GM12878 (cell line): ENCODE data around the gene KCNQ1OT1.

ENCODE experiments used
- ATF3 ChIP-seq: IDR thresholded peaks from 2 replicates; pipeline ENCODE4 v1.6.1; 2011; ENCODE audit warnings: low read depth, mild to moderate bottlenecking, low read length, moderate library complexity, borderline replicate concordance; ENCODE audit errors: extremely low read depth
- BCL3 ChIP-seq: IDR thresholded peaks from 2 replicates; pipeline ENCODE4 v1.6.1; 2011; ENCODE audit warnings: borderline replicate concordance, low read depth, mild to moderate bottlenecking, moderate library complexity, low read length; ENCODE audit not compliant: insufficient read depth, poor library complexity, severe bottlenecking
- CREB1 ChIP-seq: IDR thresholded peaks from 2 replicates; pipeline ENCODE4 v1.6.1; 2012; ENCODE audit warnings: low read depth, mild to moderate bottlenecking, inconsistent platforms
- CTCF ChIP-seq, 3 experiments: IDR thresholded peaks in 2 of 3; conservative IDR thresholded peaks in 1 of 3; 2 replicates each; pipeline ENCODE4 v1.5.1; 2011; ENCODE audit warnings: low read depth in 3 of 3, low read length in 3 of 3, mild to moderate bottlenecking in 3 of 3, control low read depth in 2 of 3, moderate library complexity in 2 of 3, inconsistent platforms in 1 of 3, mixed read lengths in 1 of 3; ENCODE audit not compliant: control insufficient read depth in 2 of 3, insufficient read depth in 1 of 3; ENCODE audit errors: extremely low read depth in 1 of 3
- EP300 ChIP-seq, 2 experiments: fragments of 150-350 bp in 1 of 2; IDR thresholded peaks; 2 replicates each; pipeline ENCODE4 v1.6.1; 2011 to 2012; ENCODE audit warnings: low read depth in 2 of 2, low read length in 2 of 2, borderline replicate concordance in 1 of 2, improper control_type of control experiment in 1 of 2, inconsistent platforms in 1 of 2; ENCODE audit not compliant: control insufficient read depth in 1 of 2
- EZH2 ChIP-seq: IDR thresholded peaks from 2 replicates; pipeline ENCODE4 v1.6.1; 2012; ENCODE audit warnings: low read depth, mild to moderate bottlenecking, control low read depth, inconsistent platforms, low read length, borderline replicate concordance; ENCODE audit not compliant: control insufficient read depth
- FOS ChIP-seq: IDR thresholded peaks from 3 replicates; pipeline ENCODE4 v1.6.1; 2011; ENCODE audit warnings: borderline replicate concordance; ENCODE audit not compliant: insufficient read length; ENCODE audit errors: extremely low read depth
- POLR2A ChIP-seq: IDR thresholded peaks from 2 replicates; pipeline ENCODE4 v1.6.1; 2011; ENCODE audit warnings: low read depth, mild to moderate bottlenecking, low read length
- POLR2AphosphoS5 ChIP-seq: IDR thresholded peaks from 2 replicates; pipeline ENCODE4 v1.6.1; 2011; ENCODE audit warnings: mild to moderate bottlenecking, low read length, inconsistent platforms
- SMC3 ChIP-seq: IDR thresholded peaks from 2 replicates; pipeline ENCODE4 v1.6.1; 2011; ENCODE audit warnings: low read length, improper control_type of control experiment, borderline replicate concordance

- TF ChIP-seq POLR2AphosphoS5, result no peak
- TF ChIP-seq BCL3, result no peak
- no peak for TF ChIP-seq POLR2A
- no peak for TF ChIP-seq EP300 (IDR thresholded peaks at IDR 0.05; ENCODE audit: borderline replicate concordance in 1 of 2, control insufficient read depth in 1 of 2, low read depth in 2 of 2, low read length in 2 of 2)
- no peak for TF ChIP-seq FOS
- no peak for TF ChIP-seq EZH2
- no peak for TF ChIP-seq CTCF (IDR thresholded peaks at IDR 0.05 in 2 of 3, conservative IDR thresholded peaks at IDR 0.05 in 1 of 3; ENCODE audit: control insufficient read depth in 2 of 3, extremely low read depth in 1 of 3, insufficient read depth in 1 of 3, low read depth in 3 of 3, low read length in 3 of 3)
- TF ChIP-seq CREB1, result no peak
- TF ChIP-seq SMC3, result no peak
- TF ChIP-seq ATF3, result no peak
These were observed 16.0 kb downstream of the KCNQ1OT1 start for GRCh38 chr11:2683806-2684205.
